ENCODE data around the gene CLCA1. TPM values are rescaled to one million over a fixed set of nuclear protein-coding genes. Genes with fewer than 3 reads are reported as not detected.

Gene CLCA1
- total RNA-seq, 1 experiment from 2014 or later: not detected

- H4K91ac ChIP-seq (ENCODE audit: insufficient read length, low read depth, low read length): no peak overlapping the region
- no peaks in the 10 kb centered on the region for H3K23me2 ChIP-seq (ENCODE audit: insufficient read length, low read depth, low read length, poor library complexity, severe bottlenecking)
- H3K23ac ChIP-seq (ENCODE audit: insufficient read length, low read depth, low read length): no peak overlapping the region
- H2AK5ac ChIP-seq (ENCODE audit: insufficient read length, low read length): no peak overlapping the region
- Mint-ChIP-seq H3K27ac (peak overlapping the region in 1 of 3 experiments; percentile 69; a peak in 3 of 7 replicates), H3K9me3 (no peaks in the 10 kb centered on the region), H3K4me1 (peaks cover 5 to 6% of the 10 kb centered on the region in 2 experiments; a peak in 3 of 4 replicates), H3K27me3 (ENCODE audit: low read depth) (peaks cover 2% of the 10 kb centered on the region; the same call in 1 of the 2 replicates), H3K4me3 (no peak overlapping the region), H3K36me3 (ENCODE audit: insufficient read depth in 1 of 3, low read depth in 3 of 3) (no peaks in the 10 kb centered on the region)
- H2AFZ ChIP-seq (ENCODE audit: low read length): no peak overlapping the region
- no peak overlapping the region for H3K56ac ChIP-seq (ENCODE audit: insufficient read length, low read depth, low read length)
- H3K79me2 ChIP-seq (ENCODE audit: insufficient read depth, low read length): no peaks in the 10 kb centered on the region
- no peak overlapping the region for H2BK20ac ChIP-seq (ENCODE audit: low read depth, low read length, poor library complexity, severe bottlenecking)
- H3K27ac ChIP-seq (ENCODE audit: insufficient read length, low read depth, low read length): no peak overlapping the region
- H2BK15ac ChIP-seq (ENCODE audit: low read depth, low read length): no peak overlapping the region
- no peak overlapping the region for H3K9ac ChIP-seq (ENCODE audit: extremely low read depth, insufficient read length, low read length)
- no peaks in the 10 kb centered on the region for H3K9me3 ChIP-seq (ENCODE audit: control insufficient read depth, low read depth, low read length)
- no peaks in the 10 kb centered on the region for H3K27me3 ChIP-seq (ENCODE audit: insufficient read depth, low read length)
- no peak for DNase-seq
- H4K20me1 ChIP-seq (ENCODE audit: control insufficient read depth, insufficient read depth, insufficient read length): no peaks in the 10 kb centered on the region
- H3K4me1 ChIP-seq (ENCODE audit: insufficient read depth, low read length): no peaks in the 10 kb centered on the region
- no peak overlapping the region for H4K5ac ChIP-seq (ENCODE audit: insufficient read length, low read depth, low read length)
- H3K14ac ChIP-seq (ENCODE audit: insufficient read depth, low read length): no peak overlapping the region
- no peak overlapping the region for H2BK5ac ChIP-seq (ENCODE audit: insufficient read length, low read length)
- H2BK12ac ChIP-seq (ENCODE audit: insufficient read length, low read depth, low read length): no peak overlapping the region
- no peak overlapping the region for H3K4ac ChIP-seq (ENCODE audit: low read depth, low read length)
- H3K79me1 ChIP-seq (ENCODE audit: insufficient read depth, low read depth, low read length, poor library complexity, severe bottlenecking): no peaks in the 10 kb centered on the region
- H2BK120ac ChIP-seq (ENCODE audit: low read depth, low read length, poor library complexity, severe bottlenecking): no peak overlapping the region
- H3K4me2 ChIP-seq (ENCODE audit: insufficient read depth, insufficient read length, low read length): no peak overlapping the region
- no peak for TF ChIP-seq CTCF (conservative IDR thresholded peaks at IDR 0.05)
- no CpG with 5 or more reads among the region's 10 CpGs for WGBS (ENCODE audit: extremely low coverage, insufficient read length, low lambda C conversion rate)
- no peak overlapping the region for H3T11ph ChIP-seq (ENCODE audit: low read length)
- H3K18ac ChIP-seq (ENCODE audit: insufficient read length, low read depth, low read length): peak overlapping the region; percentile 46
- no peak overlapping the region for H4K8ac ChIP-seq (replicated peaks; ENCODE audit: insufficient read length, low read depth, low read length)
Measured at GRCh38 chr1:86470859-86471258, 2.1 kb downstream of the CLCA1 start.

Data from H9 (cell line).